ENCODE data around the gene CPN2.

Gene CPN2, protein sequence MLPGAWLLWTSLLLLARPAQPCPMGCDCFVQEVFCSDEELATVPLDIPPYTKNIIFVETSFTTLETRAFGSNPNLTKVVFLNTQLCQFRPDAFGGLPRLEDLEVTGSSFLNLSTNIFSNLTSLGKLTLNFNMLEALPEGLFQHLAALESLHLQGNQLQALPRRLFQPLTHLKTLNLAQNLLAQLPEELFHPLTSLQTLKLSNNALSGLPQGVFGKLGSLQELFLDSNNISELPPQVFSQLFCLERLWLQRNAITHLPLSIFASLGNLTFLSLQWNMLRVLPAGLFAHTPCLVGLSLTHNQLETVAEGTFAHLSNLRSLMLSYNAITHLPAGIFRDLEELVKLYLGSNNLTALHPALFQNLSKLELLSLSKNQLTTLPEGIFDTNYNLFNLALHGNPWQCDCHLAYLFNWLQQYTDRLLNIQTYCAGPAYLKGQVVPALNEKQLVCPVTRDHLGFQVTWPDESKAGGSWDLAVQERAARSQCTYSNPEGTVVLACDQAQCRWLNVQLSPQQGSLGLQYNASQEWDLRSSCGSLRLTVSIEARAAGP

DNA sequence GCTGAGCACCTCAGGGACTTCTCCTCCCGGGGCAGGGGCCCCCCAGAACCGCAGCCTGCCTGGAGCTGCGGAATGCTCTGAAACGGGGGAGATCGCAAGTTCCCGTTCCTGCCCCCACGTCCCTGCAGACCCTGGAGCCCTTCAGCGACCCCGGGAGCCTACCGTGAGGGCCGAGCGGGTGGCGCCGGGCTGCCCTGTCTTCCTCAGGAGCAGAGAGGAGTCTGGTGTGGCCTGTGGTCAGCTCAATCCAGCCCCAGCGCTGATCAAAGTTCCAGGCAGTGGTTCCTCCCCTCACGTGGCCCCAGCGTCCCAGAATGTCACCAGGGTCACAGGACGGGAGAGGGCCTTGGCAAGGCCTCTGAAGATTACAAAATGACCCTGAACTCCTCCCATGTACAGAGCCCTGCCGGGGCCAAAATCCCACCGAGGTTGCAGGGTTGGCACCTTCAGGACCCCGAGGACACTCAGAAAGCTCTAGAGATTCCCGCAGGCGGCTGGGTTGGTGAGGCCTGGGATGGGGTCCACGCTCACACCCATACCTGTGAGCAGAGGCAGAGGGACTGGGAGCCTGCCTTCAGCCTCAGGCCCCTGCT is at the start of gene CPN2:
CPN2 (minus strand) TSS at position 249 of the 593 bp plus-strand sequence. CDS start 8,626 bp downstream, outside the sequence.
- no peak for ATAC-seq
- DNase-seq: no peak

DNA sequence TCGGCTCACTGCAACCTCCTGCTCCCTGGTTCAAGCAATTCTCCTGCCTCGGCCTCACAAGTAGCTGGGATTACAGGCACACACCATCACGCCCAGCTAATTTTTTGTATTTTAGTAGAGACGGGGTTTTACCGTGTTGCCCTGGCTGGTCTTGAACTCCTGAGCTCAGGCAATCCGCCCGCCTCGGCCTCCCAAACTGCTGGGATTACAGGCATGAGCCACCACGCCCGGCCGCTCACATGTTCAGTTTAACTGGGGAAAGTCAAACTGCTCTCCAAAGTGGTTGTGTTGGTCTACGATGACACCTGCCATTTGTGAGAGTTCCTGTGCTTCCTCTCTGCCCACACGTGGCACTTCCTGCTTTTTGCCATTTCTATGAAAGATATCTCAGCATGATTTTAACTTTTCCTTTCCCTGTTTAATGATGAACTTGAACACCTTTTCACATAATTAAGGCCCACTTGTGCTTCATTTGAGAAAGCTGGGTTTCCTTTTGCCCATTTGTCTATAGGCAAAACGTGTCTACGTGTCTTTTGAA is 48.8 kb upstream of the CPN2 start:
- DNase-seq (no peak), ATAC-seq (no peak)

DNA sequence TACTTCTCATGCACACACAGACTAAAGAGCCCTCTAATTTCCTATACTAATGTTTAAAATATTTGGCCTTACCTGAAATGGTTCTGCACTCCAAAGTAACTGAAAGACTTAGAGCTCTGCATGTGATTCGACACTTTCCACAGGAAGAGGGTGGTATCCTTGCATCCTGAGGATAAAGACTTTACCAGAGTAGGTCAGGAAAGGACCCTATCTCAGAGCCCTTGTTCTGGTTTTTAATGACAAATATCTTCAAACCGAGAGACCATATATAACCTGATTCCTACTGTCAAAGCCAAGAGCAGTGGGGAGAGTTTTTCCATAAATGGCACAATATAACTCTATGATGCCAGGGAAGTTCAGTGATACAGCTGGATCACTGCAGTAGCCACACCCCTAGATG is 48.0 kb upstream of the CPN2 start, which contains the start of gene GP5:
GP5 (minus strand) TSS at position 101 of the 400 bp plus-strand sequence. CDS start 984 bp downstream, outside the sequence.
- no peak for ATAC-seq
- no peak for DNase-seq

DNA sequence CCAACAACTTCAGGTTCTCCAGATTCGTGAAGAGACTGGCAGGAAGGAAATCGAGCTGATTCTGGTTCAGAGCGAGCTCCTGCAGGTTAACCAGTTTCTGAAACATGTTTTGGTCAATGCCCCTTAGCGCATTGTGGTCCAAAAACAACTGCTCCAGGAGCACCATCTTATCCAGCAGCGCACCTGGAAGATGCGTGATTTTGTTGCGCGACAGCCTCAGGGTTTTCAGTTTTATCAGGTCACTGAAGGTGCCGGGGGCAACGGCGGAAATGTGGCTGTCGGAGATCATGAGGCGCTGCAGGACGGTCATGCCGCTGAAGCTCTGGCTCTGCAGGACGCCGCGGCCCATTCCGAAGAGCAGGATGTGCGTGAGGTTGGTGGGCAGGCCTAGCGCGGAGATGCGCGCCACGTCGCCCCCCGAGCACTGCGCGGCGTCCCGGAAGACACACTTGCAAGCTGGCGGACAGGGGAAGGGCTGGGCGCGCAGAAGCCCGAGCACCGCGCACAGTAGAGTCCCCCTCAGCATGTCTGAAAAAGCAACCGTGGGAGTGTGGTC is 46.7 kb upstream of the CPN2 start:
- peak; percentile 51 for DNase-seq

DNA sequence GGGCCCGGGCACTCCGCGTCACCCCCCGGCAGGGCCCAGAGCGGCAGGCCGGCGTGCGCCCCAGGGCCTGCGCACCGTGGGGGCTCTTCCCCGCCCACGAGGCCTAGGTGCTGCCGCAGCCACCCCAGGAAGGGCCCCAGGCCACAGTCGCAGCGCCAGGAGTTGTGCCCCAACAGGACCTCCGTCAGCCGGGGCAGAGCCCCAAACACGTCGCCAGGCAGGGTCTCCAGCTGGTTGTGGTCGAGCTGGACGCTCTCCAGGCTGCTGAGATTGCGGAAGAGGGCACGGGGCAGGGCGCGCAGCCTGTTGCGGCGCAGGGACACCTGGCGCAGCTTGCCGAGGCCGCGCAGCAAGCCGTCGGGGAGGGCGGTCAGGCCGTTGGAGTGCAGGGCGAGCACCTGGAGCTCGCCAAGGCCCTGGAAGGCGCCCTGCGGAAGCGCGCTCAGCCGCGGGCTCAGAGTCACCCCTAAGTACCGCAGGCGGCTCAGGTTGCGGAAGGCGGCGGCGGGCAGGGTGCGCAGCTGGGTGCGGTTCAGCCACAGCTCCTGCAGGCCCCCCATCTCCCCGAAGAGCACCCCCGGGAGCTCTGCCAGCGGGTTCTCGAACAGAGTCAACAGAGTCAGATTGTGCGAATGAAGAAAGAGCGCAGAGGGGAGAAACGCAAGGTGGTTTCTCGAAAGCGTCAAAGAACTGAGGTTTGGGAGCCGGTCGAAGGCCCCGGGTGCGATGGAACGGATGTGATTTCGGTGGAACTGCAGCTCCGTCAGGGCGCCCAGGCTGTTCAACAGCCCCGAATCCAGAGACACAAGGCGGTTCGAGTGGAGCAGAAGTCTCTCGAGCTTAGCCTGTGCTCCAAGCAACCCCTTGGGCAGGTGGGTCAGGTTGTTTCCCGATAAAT is 46.0 kb upstream of the CPN2 start:
- DNase-seq (peak; percentile 40), ATAC-seq (peak; percentile 40)

More for the DNA sequence above, 46.7 kb upstream of the CPN2 start:
- ATAC-seq: peak; percentile 44

DNA sequence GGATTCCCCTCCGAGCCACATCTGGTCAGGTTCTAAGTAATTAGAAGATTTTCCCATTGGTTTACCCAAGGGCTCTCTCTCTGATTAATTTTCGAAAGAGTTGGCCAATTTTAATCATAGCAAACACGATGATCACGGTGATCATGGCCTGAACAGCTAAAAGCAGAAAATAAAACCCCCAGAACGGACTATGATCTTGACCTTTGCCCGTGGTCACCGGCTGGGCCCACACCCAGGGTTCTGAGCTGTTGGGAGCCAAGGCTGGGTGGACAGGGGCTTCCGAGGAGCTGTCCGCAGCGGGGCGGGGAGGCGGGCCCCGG is 45.4 kb upstream of the CPN2 start:
- no peak for ATAC-seq
- no peak for DNase-seq

DNA sequence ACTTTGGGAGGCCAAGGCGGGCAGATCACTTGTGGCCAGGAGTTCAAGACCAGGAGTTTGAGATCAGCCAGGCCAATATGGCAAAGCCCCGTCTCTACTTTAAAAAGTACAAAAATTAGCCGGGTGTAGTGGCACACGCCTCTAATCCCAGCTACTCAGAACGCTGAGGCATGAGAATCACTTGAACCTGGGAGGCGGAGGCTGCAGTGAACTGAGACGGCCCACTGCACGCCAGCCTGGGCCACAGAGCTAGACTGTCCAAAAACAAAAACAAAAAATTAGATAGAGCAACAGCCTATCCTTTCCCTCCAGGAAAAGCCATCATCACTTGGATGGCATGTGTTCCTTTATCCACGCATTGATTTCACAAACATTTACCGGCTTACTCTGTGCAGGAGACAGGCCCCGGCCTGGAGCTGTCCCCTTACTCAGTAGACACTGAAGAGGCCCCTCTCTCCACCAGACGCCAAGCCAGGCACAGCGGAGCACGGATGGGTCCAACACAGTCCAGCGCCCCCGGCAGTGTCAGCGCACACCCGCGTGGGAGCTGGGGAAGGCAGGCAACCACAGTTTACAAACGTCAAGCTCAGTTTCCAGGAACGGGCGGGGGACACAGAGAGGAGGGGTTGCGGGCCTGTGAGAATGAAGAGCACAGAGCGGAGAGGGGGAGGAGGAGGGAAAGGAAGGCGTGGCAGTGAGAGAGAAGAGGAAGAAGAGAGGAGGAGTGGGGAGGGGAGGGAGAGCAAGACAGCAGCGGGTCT is 44.8 kb upstream of the CPN2 start:
- DNase-seq: peak; percentile 66
- peak; percentile 70 for ATAC-seq

DNA sequence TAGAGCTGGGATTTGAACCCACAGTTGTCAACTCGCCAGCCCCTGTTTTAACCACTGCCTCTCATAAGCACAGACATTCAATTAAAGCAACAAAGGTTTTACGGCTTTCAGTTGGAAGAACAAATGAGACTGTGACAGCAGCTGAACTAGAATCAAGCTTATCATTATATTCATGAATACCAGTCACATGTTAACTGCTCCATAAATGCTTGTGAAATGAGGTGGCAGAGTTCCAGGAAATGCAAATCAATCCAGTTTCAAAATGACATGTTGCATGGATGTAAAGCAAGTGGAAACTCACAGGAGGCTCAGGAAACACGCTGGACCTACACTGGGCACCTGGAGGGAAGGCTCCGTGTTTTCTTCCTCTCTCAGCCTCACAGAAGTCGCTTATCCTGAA is 44.1 kb upstream of the CPN2 start:
- DNase-seq: no peak
- ATAC-seq: no peak

DNA sequence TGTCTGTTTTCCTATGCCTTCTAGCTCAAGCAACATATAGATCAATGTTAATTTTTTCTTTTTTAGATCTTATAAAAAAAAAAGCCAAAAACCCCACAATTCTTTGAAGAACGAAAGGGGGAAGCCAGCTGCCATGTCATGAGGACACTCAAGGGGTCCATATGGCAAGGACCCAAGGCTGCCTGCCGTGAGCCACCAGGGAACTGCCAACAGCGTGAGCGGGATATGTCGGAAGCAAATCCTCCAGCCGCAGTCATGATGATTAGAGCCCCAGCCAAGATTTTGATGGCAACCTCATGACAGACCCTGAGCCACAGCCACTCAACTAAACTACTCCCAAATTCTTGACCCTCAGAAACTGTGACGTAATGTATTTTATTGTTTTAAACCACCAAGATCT is 41.4 kb upstream of the CPN2 start:
- DNase-seq (no peak), ATAC-seq (no peak)

DNA sequence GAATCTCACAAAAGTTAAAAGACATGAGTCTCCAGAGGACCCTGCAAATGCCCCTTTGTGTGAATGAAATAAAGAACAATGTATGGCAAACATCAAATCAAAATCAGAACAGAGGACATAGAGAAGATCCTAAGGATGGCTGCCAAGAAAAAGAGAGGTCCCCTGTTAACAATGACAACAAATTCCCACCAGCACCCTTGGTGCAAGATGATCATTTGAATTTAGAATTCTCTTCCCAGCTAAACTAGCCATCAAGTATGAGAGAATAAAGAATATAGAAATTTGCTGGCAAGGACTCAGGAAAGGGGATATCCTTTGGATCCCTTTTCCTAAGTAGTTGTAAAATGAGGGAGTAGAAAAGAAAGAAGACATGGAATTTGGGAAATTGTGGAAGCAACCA is 39.7 kb upstream of the CPN2 start:
- DNase-seq (no peak), ATAC-seq (no peak)

DNA sequence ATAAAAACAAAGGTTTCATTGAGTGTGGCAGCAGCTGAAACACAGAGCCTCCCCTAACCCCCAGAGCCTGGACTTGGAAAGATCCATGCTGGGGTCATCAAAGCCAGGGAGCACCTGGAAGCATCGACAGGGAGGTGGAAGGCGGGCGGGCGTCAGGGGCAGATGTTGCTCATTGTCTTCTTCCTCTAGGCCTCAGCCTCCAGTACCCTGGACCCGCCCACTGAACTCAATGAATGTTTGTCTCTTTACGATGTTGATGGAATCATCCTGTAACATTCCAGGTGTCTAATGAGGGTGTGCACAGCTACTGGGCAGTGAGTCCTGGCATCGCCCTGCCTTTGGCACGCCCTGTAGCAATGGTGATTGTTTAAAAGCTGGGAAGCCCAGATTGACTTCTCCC is 38.1 kb upstream of the CPN2 start:
- DNase-seq: no peak
- no peak for ATAC-seq

DNA sequence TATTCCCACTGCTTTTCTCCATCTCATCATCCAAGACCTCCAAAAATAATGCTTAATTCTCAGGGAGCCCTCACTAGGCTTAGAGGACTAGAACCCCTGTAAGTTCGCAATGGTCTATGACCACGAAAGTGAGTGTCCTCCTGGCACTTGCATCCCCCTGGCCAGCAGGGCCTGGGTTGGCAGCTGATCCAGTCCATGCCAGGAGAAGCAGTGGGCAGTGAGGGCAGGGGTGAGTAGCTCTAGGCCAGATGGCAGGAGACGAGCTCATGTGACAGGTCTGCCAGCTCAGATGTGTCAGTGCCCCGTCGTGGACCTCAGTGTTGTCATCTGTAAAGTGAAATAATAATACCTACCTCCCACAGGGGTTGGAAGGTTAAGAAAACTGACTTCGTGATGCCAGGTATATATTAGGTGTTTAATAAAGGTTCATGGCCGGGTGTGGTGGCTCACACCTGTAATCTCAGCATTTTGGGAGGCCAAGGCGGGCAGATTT is 36.8 kb upstream of the CPN2 start:
- DNase-seq (no peak), ATAC-seq (no peak)

DNA sequence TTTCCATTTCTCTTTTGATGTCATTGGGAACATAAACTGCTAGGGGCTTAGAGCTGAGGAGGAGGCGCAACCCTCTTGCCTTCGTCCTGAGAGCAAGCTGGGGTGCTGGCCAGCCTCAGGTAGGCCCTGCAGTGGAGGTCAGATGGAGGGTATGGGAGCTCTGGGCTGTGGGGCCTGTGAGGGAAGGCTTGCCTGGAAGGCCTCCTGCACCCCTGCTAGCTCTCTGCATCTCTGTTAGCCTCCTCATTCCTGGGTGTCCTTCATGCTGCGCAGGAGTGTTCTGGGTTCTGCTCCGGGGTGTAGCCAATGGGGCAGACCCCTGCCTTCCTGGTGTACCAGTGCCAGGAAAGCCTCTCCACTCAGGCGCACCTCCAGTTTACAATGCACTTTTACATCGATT is 36.1 kb upstream of the CPN2 start:
- no peak for DNase-seq
- no peak for ATAC-seq

DNA sequence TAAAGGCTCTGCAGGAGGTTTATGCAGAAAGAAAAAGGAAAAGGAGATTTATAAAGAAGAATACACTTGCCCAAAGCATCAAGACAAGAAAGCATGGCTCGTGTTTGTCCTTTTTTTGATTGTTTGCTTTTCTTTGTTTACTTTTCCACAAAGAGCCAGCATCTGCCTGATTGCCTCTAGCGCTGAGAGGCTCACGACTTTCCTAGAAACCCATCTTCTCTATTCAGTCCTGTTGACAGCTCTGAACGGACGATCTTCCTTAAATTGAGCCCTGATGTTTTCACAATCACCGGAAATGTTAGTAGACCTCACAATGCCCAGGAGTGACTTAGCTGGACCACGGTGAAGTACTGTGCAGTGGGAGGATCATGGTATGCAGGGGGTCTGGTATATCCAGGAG is 35.5 kb upstream of the CPN2 start:
- DNase-seq: no peak
- ATAC-seq: no peak

DNA sequence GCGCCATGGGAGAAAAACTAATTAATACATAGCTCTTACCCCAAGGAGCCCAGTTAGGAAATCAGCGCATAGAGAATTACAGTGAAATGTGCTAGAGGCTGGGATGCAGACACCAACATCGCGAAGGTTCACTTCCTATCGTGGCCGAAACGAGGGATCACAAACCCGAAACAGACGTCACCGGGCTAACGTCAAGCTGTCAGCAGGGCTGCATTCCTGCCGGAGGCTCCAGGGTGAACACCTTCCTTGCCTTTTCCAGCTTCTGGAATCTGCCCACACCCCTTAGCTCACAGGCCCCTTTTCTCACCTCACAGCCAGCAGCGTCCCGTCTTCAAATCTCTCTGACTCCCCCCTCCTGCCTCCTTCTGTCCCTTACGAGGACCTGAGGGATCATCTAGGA is 34.9 kb upstream of the CPN2 start:
- DNase-seq: no peak
- no peak for ATAC-seq

DNA sequence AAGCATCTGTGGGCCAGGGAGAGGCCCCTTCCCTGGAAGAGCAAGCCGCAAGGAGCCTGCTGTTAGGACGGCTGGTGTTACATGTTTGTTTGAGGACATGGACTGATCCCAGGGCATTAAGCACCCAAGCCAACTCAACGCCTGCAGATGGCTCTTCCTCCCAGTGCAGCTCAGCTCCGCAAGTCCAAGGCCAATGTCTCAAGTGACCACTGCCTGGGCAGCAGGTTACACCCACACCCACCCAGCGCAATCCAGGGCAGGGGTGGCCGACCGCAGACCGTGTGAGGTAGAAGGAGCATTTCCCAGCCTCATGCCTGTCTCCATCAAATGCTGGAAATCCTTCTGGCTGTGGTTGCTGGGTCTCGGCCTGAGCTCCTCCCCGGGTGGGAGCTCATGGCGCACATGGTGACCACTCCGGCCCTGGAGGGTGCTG is 33.5 kb upstream of the CPN2 start:
- DNase-seq: no peak
- no peak for ATAC-seq

DNA sequence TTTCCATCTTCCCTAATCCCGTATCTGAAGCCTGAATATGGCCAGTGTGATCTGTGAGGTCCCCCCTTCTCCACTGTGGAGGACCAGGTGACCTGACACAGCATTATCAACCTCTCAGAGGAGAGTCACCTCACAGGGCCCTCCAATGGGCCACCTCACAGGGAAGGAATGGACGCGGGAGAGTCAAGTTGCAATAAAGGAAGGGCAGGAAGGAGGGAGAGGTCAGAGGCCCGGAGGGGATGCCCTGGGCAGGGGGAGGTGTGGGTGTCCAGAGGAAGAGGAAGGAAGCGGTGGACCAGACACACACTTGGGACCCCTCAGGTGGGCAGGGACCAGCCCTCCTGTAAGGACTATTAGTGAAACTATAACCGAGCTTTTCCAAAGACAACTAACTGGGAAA is 33.0 kb upstream of the CPN2 start:
- ATAC-seq (no peak), DNase-seq (no peak)

DNA sequence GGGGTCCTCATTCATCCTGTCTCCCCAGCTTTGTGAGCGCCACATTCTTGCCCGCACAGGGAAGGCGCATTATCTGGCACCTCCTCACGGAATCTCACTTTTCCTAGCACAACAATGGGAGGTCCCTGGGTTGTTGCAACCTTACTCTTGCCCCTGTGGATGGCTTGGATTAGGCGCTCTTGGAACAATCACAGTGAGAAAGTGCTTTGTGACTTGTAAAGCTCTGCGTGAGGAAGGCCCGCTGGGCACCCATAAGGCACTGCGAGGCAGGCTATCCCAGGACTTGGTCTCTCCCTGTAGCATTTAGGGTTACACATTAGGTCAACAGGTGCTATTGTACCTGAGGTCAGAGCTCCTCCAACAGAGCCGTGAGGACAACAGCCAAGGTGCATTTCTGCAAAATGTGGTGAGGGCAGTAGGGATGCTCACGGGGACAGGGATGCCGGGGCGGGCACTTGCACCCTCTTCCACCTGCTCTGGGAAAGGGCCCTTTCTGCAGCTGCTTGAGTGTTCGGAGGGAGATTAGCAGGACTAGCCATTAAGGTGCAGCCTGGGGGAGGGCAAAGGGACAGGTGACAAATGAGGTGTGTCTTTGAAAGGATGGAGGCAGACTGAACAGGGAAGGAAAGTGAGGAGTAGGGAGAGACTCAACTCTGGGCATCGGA is 32.3 kb upstream of the CPN2 start:
- DNase-seq: no peak
- ATAC-seq: no peak

DNA sequence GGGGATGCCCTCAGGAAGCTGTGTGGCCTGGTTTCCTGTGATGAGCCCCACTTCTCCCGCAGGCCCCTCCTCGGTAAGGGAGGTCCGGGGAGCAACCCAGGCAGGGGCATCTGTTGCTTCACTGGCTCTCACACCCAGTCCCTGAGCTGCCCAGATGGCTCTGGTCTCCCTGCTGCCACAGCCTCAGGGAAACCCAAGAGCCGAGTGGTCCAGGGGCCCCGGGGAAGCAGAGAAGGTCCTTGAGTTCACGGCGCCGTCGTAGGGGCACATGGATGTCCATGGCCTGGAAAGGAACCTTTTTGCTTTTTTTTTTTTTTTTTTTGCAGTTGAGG is 31.7 kb upstream of the CPN2 start:
- DNase-seq (no peak), ATAC-seq (no peak)

DNA sequence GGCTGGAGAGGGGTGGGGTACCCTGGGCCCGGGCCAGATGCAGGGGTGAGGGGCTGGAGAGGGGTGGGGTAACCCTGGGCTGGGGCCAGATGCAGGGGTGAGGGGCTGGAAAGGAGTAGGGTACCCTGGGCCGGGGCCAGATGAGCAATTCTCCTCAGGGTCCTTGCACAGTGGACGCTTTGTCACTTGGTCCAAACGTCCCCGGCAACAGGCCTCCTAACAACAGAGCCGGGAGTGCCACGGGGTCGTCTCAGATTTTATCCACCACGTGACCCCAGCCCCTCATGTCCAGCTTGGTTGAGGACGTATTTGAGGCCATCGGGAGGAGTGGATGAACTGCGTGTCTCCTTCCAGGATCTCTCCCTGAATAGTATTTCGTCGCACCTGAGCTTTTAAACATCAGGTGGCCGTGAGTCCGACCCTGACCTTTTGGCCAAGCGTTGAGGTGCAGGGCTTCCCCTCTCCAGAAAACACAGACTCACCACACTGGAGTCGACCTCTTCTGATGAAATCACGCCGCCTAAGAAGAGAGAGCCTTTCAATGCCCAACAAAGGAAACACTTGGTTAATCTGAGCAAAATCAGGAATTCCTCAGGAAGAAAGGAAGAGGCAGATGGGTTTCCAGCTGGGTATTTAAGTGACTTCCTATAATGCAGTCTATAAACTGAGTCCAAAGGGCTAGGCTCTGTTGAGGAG is 31.2 kb upstream of the CPN2 start:
- ATAC-seq: no peak
- no peak for DNase-seq
